ENCODE data around the gene ZNF831.

The ZNF831 gene

DNA sequence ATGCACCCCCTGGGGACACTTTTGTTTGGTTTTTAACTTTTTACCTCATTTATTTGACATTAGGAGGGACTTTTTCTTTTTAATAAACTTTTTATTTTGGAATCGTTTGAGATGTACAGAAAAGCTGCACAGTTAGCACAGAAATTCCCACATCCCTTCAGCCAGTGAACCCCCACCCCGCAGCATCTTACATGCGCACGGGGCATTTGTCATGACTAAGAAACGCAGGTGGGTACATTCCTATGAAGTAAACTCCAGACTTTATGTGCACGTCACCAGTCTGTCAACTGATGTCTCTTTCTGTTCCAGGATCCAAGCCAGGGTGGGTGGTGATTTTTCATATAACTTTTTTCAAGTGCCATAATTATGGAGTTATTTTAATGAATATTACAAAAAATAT lies 4.9 kb upstream of the ZNF831 start:
- Histone ChIP-seq H3K14ac (ENCODE audit: low read length in 2 of 2) (no peak overlapping the region), H2BK5ac (ENCODE audit: low read depth, low read length, poor library complexity, severe bottlenecking) (no peak overlapping the region), H2BK15ac (ENCODE audit: low read depth, poor library complexity, severe bottlenecking) (no peak overlapping the region), H3K9ac (ENCODE audit: low read length) (no peak overlapping the region), H3K27me3 (ENCODE audit: control insufficient read depth in 1 of 2, insufficient read depth in 1 of 2, low read length in 2 of 2) (peaks cover 0 to 33% of the 10 kb centered on the region in 2 experiments), H3K9me3 (ENCODE audit: control insufficient read depth, low read length) (no peaks in the 10 kb centered on the region), H3K36me3 (ENCODE audit: control insufficient read depth in 1 of 2, insufficient read depth in 2 of 2, low read depth in 1 of 2, low read length in 2 of 2) (no peaks in the 10 kb centered on the region), H3K23ac (ENCODE audit: low read length in 2 of 2) (no peak overlapping the region), H3K27ac (ENCODE audit: low read length, poor library complexity, severe bottlenecking) (no peak overlapping the region), H4K91ac (ENCODE audit: low read length) (no peak overlapping the region), H3K4me2 (ENCODE audit: low read length, poor library complexity, severe bottlenecking) (no peak overlapping the region), H3K79me1 (replicated peaks; ENCODE audit: low read length, poor library complexity, severe bottlenecking) (no peaks in the 10 kb centered on the region), H2AFZ (ENCODE audit: low read depth, low read length) (no peak overlapping the region), H3K4me3 (ENCODE audit: insufficient read depth in 1 of 2, low read depth in 1 of 2, low read length in 2 of 2) (no peak overlapping the region), H2BK120ac (ENCODE audit: low read depth, low read length) (no peak overlapping the region), H2BK12ac (ENCODE audit: low read length in 2 of 2) (no peak overlapping the region), H4K8ac (ENCODE audit: low read length) (no peak overlapping the region), H3K4ac (ENCODE audit: low read depth in 1 of 2, low read length in 2 of 2) (no peak overlapping the region), H3K4me1 (ENCODE audit: control insufficient read depth, insufficient read depth, low read depth, low read length) (no peaks in the 10 kb centered on the region), H3K18ac (ENCODE audit: low read depth in 1 of 2, low read length in 2 of 2) (no peak overlapping the region), H2AK5ac (ENCODE audit: low read length, severe bottlenecking) (no peak overlapping the region)
- 77% methylated on average over 6 of the region's 6 CpGs for WGBS
- no peak for DNase-seq

DNA sequence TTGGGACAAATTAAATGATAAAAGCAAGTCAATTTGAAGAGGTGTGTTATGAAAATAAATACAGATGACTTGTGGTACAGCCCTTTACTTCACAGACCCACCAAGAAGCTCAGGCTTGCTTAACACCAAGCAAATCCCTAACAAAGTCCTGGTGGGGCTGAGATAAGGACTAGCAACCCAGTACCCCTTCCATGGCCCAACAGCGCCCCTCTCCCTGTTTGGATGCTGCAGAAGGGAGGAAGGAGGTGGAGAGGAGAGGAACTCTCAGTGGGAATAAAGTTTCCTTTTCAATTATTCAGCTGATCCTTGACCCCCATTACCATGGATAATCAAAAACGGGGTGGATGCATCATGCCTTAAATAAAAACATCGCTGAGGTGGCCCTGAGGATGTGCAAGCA lies 4.5 kb upstream of the ZNF831 start:
- Histone ChIP-seq H2AK5ac (ENCODE audit: low read length, severe bottlenecking) (no peak overlapping the region), H3K36me3 (ENCODE audit: control insufficient read depth in 1 of 2, insufficient read depth in 2 of 2, low read depth in 1 of 2, low read length in 2 of 2) (no peaks in the 10 kb centered on the region), H3K9me3 (ENCODE audit: control insufficient read depth, low read length) (no peaks in the 10 kb centered on the region), H2BK5ac (ENCODE audit: low read depth, low read length, poor library complexity, severe bottlenecking) (no peak overlapping the region), H3K14ac (ENCODE audit: low read length in 2 of 2) (no peak overlapping the region), H4K91ac (ENCODE audit: low read length) (no peak overlapping the region), H3K23ac (ENCODE audit: low read length in 2 of 2) (no peak overlapping the region), H3K4me2 (ENCODE audit: low read length, poor library complexity, severe bottlenecking) (no peak overlapping the region), H2BK120ac (ENCODE audit: low read depth, low read length) (no peak overlapping the region), H2BK12ac (ENCODE audit: low read length in 2 of 2) (no peak overlapping the region), H4K8ac (ENCODE audit: low read length) (no peak overlapping the region), H3K4me3 (ENCODE audit: insufficient read depth in 1 of 2, low read depth in 1 of 2, low read length in 2 of 2) (no peak overlapping the region), H3K4ac (ENCODE audit: low read depth in 1 of 2, low read length in 2 of 2) (no peak overlapping the region), H2AFZ (ENCODE audit: low read depth, low read length) (no peak overlapping the region), H3K18ac (ENCODE audit: low read depth in 1 of 2, low read length in 2 of 2) (no peak overlapping the region), H2BK15ac (ENCODE audit: low read depth, poor library complexity, severe bottlenecking) (no peak overlapping the region), H3K9ac (ENCODE audit: low read length) (no peak overlapping the region), H3K4me1 (ENCODE audit: control insufficient read depth, insufficient read depth, low read depth, low read length) (no peaks in the 10 kb centered on the region), H3K27ac (ENCODE audit: low read length, poor library complexity, severe bottlenecking) (no peak overlapping the region), H3K27me3 (ENCODE audit: control insufficient read depth in 1 of 2, insufficient read depth in 1 of 2, low read length in 2 of 2) (peaks cover 0 to 29% of the 10 kb centered on the region in 2 experiments), H3K79me1 (replicated peaks; ENCODE audit: low read length, poor library complexity, severe bottlenecking) (no peaks in the 10 kb centered on the region)
- 64% methylated on average over 2 of the region's 3 CpGs for WGBS
- DNase-seq: no peak

DNA sequence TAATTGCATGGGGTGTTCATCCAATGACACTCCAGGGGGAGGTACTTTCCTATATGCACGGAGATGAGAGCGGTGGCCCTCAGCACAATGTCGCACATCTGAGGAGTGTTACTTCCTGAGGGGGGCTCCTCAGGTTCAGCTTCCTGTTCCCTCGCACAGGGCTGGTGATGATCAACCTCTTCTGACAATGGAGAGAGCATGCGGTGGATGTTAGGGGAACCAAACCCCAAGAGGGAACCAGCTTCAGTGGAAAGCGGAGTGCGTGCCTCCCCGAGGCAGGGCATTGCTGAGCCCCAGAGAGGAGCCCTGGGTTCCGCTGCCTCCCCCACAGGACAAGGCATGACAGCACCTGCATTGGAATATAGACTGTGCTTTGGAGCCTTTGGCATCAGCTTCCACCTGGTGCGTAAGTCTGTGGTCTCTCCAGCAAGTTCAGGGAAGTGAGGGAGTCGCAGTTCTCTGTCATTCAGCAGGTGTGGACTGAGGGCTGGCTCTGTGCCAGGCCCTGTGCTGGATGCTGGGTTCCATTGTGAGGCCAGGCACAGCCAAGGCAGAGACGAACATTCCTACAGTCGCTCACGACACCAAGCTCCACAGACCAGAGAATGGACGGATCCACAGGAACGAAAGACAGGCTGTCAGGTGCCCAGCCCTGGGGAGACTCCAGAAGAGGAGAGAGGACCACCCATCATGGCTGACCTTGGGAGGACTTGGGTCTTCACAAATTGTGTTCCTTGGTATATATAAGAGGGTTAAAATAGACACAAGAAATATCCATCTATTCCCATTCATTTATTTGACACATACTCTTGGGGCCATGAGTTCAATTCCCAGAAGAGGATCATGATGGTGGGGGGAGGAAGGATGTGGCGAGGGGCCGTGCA lies 3.9 kb upstream of the ZNF831 start:
- Histone ChIP-seq H3K9ac (ENCODE audit: low read length) (no peak overlapping the region), H3K27ac (ENCODE audit: low read length, poor library complexity, severe bottlenecking) (no peak overlapping the region), H2BK12ac (ENCODE audit: low read length in 2 of 2) (no peak overlapping the region), H3K27me3 (ENCODE audit: control insufficient read depth in 1 of 2, insufficient read depth in 1 of 2, low read length in 2 of 2) (peaks cover 0 to 24% of the 10 kb centered on the region in 2 experiments), H3K23ac (ENCODE audit: low read length in 2 of 2) (no peak overlapping the region), H2BK5ac (ENCODE audit: low read depth, low read length, poor library complexity, severe bottlenecking) (no peak overlapping the region), H3K14ac (ENCODE audit: low read length in 2 of 2) (no peak overlapping the region), H3K4ac (ENCODE audit: low read depth in 1 of 2, low read length in 2 of 2) (no peak overlapping the region), H4K91ac (ENCODE audit: low read length) (no peak overlapping the region), H3K79me1 (replicated peaks; ENCODE audit: low read length, poor library complexity, severe bottlenecking) (no peaks in the 10 kb centered on the region), H3K4me2 (ENCODE audit: low read length, poor library complexity, severe bottlenecking) (no peak overlapping the region), H2BK15ac (ENCODE audit: low read depth, poor library complexity, severe bottlenecking) (no peak overlapping the region), H3K4me3 (ENCODE audit: insufficient read depth in 1 of 2, low read depth in 1 of 2, low read length in 2 of 2) (no peak overlapping the region), H3K9me3 (ENCODE audit: control insufficient read depth, low read length) (no peaks in the 10 kb centered on the region), H3K36me3 (ENCODE audit: control insufficient read depth in 1 of 2, insufficient read depth in 2 of 2, low read depth in 1 of 2, low read length in 2 of 2) (no peaks in the 10 kb centered on the region), H2AFZ (ENCODE audit: low read depth, low read length) (no peak overlapping the region), H2BK120ac (ENCODE audit: low read depth, low read length) (no peak overlapping the region), H4K8ac (ENCODE audit: low read length) (no peak overlapping the region), H3K4me1 (ENCODE audit: control insufficient read depth, insufficient read depth, low read depth, low read length) (no peaks in the 10 kb centered on the region), H2AK5ac (ENCODE audit: low read length, severe bottlenecking) (no peak overlapping the region), H3K18ac (ENCODE audit: low read depth in 1 of 2, low read length in 2 of 2) (no peak overlapping the region)
- 90% methylated on average over 18 of the region's 18 CpGs for WGBS
- DNase-seq: no peak

DNA sequence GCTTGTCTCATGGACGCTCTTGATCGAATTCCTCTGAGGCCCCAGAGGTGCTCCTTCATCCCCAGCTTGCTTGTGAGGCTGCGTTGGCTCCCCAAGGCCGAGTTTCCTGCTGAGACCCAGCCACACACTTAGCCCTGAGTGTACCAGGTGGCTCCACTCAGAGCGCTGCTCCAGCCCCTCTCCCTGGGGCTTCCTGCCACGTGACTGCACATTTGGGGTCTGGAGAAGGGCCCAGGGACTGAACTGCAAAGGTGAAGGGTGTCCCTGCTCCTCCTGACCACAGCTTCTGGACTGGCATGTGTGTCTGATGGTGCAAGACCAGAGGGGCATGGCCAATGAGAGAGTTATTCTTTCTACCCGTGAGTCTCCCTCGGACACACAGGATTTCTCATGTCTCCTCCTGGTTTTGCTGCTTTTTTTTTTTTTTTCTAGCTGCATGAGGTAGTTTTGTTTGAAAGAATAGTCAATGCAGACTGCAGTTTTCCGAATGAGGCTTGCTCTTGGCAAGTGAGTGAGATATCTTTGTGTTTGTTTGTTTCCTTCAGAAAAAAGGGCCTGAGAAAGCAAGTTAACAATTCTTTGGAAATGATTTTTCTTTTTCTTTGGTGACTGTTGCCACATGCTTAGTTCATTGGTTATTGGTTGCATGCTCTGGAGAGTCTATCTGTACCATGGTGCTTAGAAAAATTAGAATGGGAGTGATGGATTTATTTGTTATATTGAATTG lies 3.1 kb upstream of the ZNF831 start:
- Histone ChIP-seq H3K4me1 (ENCODE audit: control insufficient read depth, insufficient read depth, low read depth, low read length) (no peaks in the 10 kb centered on the region), H3K4ac (ENCODE audit: low read depth in 1 of 2, low read length in 2 of 2) (no peak overlapping the region), H2BK12ac (ENCODE audit: low read length in 2 of 2) (no peak overlapping the region), H2AK5ac (ENCODE audit: low read length, severe bottlenecking) (no peak overlapping the region), H3K9me3 (ENCODE audit: control insufficient read depth, low read length) (no peaks in the 10 kb centered on the region), H2BK5ac (ENCODE audit: low read depth, low read length, poor library complexity, severe bottlenecking) (no peak overlapping the region), H3K18ac (ENCODE audit: low read depth in 1 of 2, low read length in 2 of 2) (no peak overlapping the region), H2AFZ (ENCODE audit: low read depth, low read length) (no peak overlapping the region), H3K9ac (ENCODE audit: low read length) (no peak overlapping the region), H3K79me1 (replicated peaks; ENCODE audit: low read length, poor library complexity, severe bottlenecking) (no peaks in the 10 kb centered on the region), H2BK15ac (ENCODE audit: low read depth, poor library complexity, severe bottlenecking) (no peak overlapping the region), H4K8ac (ENCODE audit: low read length) (no peak overlapping the region), H3K14ac (ENCODE audit: low read length in 2 of 2) (no peak overlapping the region), H3K4me3 (ENCODE audit: insufficient read depth in 1 of 2, low read depth in 1 of 2, low read length in 2 of 2) (no peak overlapping the region), H2BK120ac (ENCODE audit: low read depth, low read length) (no peak overlapping the region), H3K23ac (ENCODE audit: low read length in 2 of 2) (no peak overlapping the region), H3K27me3 (ENCODE audit: control insufficient read depth in 1 of 2, insufficient read depth in 1 of 2, low read length in 2 of 2) (peaks cover 0 to 27% of the 10 kb centered on the region in 2 experiments), H4K91ac (ENCODE audit: low read length) (no peak overlapping the region), H3K36me3 (ENCODE audit: control insufficient read depth in 1 of 2, insufficient read depth in 2 of 2, low read depth in 1 of 2, low read length in 2 of 2) (no peaks in the 10 kb centered on the region), H3K27ac (ENCODE audit: low read length, poor library complexity, severe bottlenecking) (no peak overlapping the region), H3K4me2 (ENCODE audit: low read length, poor library complexity, severe bottlenecking) (no peak overlapping the region)
- DNase-seq: no peak
- 65% methylated on average over 9 of the region's 9 CpGs for WGBS
